Caco-2 (cell line): Measurements from ENCODE around the gene TRPM1. TPM values are rescaled to one million over a fixed set of nuclear protein-coding genes. Genes with fewer than 3 reads are reported as not detected.
"Not testable (repeated sequence)": the region's sequence is repeated elsewhere in the genome, so short reads cannot be mapped to it uniquely, and the experiment has no call there.

ENCODE experiments used
- BruUV-seq: library from RNA; stranded (reverse); fragments of 400-500 nt; replicated peaks from 2 replicates; lab custom pipeline; 2021; lab: Mats Ljungman, UMichigan
- CTCF ChIA-PET: fragments of 300-600 bp; sonication (Branson Sonifier 250); formaldehyde crosslinking; loops from one replicate; lab custom pipeline; 2022; ENCODE audit warnings: antibody characterized with exemption; lab: Charles Lee
- POLR2A ChIA-PET: fragments of 300-600 bp; sonication (Branson Sonifier 250); formaldehyde crosslinking; loops from one replicate; lab custom pipeline; 2022; ENCODE audit warnings: antibody characterized with exemption; lab: Charles Lee
- DNase-seq, 2 experiments: peaks; one replicate each; pipeline versions ENCODE4 v3.0.0 to v3.0.0-alpha.2; 2020 to 2022
- H3K27me3 ChIP-seq: replicated peaks from 2 replicates; pipeline ENCODE4 v1.6.0; 2011; ENCODE audit warnings: low read length; ENCODE audit not compliant: control insufficient read depth, insufficient read depth
- H3K36me3 ChIP-seq: 2 replicates; pipeline ENCODE4 v1.5.1; 2011; ENCODE audit warnings: low read length; ENCODE audit not compliant: control insufficient read depth, insufficient read depth
- H3K4me1 ChIP-seq: fragments of 250-450 bp; sonication (Bioruptor Pico); 2 replicates; pipeline ENCODE4 v1.5.1; 2020; ENCODE audit warnings: mild to moderate bottlenecking
- H3K4me3 ChIP-seq: 2 replicates; pipeline ENCODE4 v1.5.1; 2011; ENCODE audit warnings: low read depth, mild to moderate bottlenecking, control low read depth, low read length
- H3K9me3 ChIP-seq: fragments of 250-450 bp; sonication (Bioruptor Pico); 2 replicates; pipeline ENCODE4 v1.5.1; 2020; ENCODE audit warnings: mild to moderate bottlenecking, moderate library complexity
- H3K27ac Mint-ChIP-seq: one replicate; pipeline ENCODE4 v1.8.0; 2022; ENCODE audit warnings: mixed read lengths; ENCODE audit not compliant: unreplicated experiment
- H3K27me3 Mint-ChIP-seq: one replicate; pipeline ENCODE4 v1.8.0; 2022; ENCODE audit warnings: mixed read lengths; ENCODE audit not compliant: insufficient read depth, unreplicated experiment
- H3K36me3 Mint-ChIP-seq: one replicate; pipeline ENCODE4 v1.8.0; 2022; ENCODE audit warnings: mild to moderate bottlenecking, mixed read lengths; ENCODE audit not compliant: insufficient read depth, unreplicated experiment
- H3K4me1 Mint-ChIP-seq: one replicate; pipeline ENCODE4 v1.8.0; 2022; ENCODE audit warnings: low read depth, mixed read lengths; ENCODE audit not compliant: unreplicated experiment
- H3K4me3 Mint-ChIP-seq: one replicate; pipeline ENCODE4 v1.8.0; 2022; ENCODE audit warnings: mild to moderate bottlenecking, moderate library complexity, mixed read lengths; ENCODE audit not compliant: unreplicated experiment
- H3K9me3 Mint-ChIP-seq: one replicate; pipeline ENCODE4 v1.8.0; 2022; ENCODE audit warnings: mixed read lengths; ENCODE audit not compliant: unreplicated experiment
- CTCF ChIP-seq, 2 experiments: fragments of 200-600 bp in 1 of 2; IDR thresholded peaks; 1 replicate in 1 of 2; 2 replicates in 1 of 2; pipeline versions ENCODE4 v1.5.1 to v1.8.0; 2011 to 2022; ENCODE audit warnings: antibody characterized with exemption in 1 of 2, control low read depth in 1 of 2, inconsistent platforms in 1 of 2, low read depth in 1 of 2, low read length in 1 of 2, mild to moderate bottlenecking in 1 of 2, moderate library complexity in 1 of 2; ENCODE audit not compliant: insufficient read depth in 1 of 2, severe bottlenecking in 1 of 2, unreplicated experiment in 1 of 2
- intact Hi-C: fragments of 100-400 bp; cut with micrococcal nuclease; formaldehyde crosslinking; loops from one replicate; pipeline ENCODE4 v1.10.0; 2022; ENCODE audit not compliant: unreplicated experiment
- total RNA-seq: library from RNA; stranded (reverse); gene quantifications from 2 replicates; pipeline ENCODE4 v1.2.3, GENCODE V29; 2022

TRPM1 gene
- total RNA-seq, 1 experiment from 2014 or later, result not detected

DNA sequence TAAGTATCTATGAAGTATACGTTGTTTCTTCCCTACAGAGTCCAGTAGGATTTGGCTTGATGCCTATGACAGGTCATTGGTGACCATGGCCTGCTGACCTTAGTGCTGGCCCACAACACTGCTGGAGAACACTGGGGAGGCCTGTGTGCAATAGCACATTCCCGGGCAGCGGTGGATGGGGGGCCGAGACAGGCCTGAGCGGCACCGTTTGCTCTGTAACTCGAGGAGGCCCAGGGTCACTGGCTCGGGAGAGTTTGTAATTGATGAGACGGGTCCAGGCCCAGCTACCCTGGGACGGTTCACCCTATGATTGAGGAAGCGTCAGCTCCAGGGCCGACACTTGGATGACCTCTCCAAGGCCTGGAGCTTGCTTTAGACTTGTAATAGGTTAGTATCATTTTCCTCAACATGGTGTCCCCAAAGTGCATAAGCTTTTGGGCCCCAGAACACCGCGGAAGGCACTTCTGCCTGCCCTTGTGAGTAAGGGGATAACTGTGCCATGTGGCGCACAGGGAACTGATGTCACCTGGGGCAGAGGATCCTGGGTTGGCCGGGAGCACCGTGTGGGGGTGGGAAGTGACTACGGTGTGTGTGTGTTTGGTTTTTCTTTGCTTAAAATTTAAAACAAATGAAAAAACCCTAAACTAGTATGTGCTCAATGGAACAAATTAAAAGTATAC, 12.0 kb downstream of the TRPM1 start:
- no peak overlapping the region for H3K4me3 Mint-ChIP-seq
- H3K4me3 ChIP-seq, result no peak overlapping the region
- BruUV-seq, result no TSS peak
- H3K9me3 ChIP-seq, result 0 out of 2 replicates have a peak, but pooled peaks cover 6% of the 10 kb centered on the region
- H3K27ac Mint-ChIP-seq, result no peak overlapping the region
- intact Hi-C loops, result no loop called here
- no peak for TF ChIP-seq CTCF (IDR thresholded peaks at IDR 0.05; ENCODE audit: insufficient read depth in 1 of 2, low read depth in 1 of 2, low read length in 1 of 2, severe bottlenecking in 1 of 2, unreplicated experiment in 1 of 2)
- 0 out of 2 replicates have a peak, but pooled peaks cover 3% of the 10 kb centered on the region for H3K4me1 ChIP-seq
- H3K27me3 ChIP-seq, result no peaks in the 10 kb centered on the region
- no peaks in the 10 kb centered on the region for H3K36me3 Mint-ChIP-seq
- H3K36me3 ChIP-seq, result no peaks in the 10 kb centered on the region
- POLR2A ChIA-PET, result no interaction called here
- no peaks in the 10 kb centered on the region for H3K27me3 Mint-ChIP-seq
- H3K4me1 Mint-ChIP-seq, result no peaks in the 10 kb centered on the region
- CTCF ChIA-PET, result no interaction called here
- no peaks in the 10 kb centered on the region for H3K9me3 Mint-ChIP-seq
- DNase-seq, result no peak

DNA sequence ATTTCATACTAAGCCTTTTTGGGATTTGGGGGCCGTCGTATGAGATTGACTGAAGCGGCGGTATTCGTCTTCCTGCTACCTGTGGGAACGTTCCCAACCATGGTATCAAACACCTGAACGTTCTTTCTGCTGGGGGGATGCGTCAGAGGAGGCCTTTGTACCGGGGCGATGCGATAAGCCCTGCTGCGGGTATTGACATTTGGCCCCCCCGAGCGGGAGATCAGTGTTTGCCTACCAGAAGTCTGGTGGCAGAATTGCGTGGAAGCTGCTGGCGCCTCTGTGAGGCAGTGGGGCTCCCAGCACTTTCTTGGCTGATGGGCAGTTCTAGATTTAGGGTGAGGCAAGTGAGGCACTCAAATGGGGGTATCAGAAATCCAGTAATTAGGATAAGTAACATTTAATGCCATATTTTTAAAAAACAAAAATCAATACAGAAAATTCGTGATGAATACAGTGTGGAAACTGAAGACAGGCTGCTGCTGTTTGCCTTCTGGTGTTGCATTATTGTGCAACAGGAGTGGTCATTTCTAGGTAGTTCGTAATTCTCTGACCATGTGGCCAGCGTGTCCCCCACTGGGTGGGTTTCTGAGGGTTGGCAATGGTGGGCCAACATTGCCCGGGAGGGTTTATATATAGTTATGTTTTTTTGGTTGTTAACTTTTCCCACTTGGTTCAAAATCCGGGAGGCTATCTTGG, 12.7 kb downstream of the TRPM1 start:
- no peak overlapping the region for H3K4me3 ChIP-seq
- TF ChIP-seq CTCF (IDR thresholded peaks at IDR 0.05; ENCODE audit: insufficient read depth in 1 of 2, low read depth in 1 of 2, low read length in 1 of 2, severe bottlenecking in 1 of 2, unreplicated experiment in 1 of 2), result no peak
- no peaks in the 10 kb centered on the region for H3K4me1 Mint-ChIP-seq
- no peaks in the 10 kb centered on the region for H3K36me3 Mint-ChIP-seq
- H3K27ac Mint-ChIP-seq, result no peak overlapping the region
- no peaks in the 10 kb centered on the region for H3K27me3 Mint-ChIP-seq
- CTCF ChIA-PET, result interaction anchor here (0.6 kb wide), 1 partner anchor 332 kb away, joined by 3 read pairs; no protein-coding TSS in a partner anchor
- 0 out of 2 replicates have a peak, but pooled peaks cover 3% of the 10 kb centered on the region for H3K4me1 ChIP-seq
- intact Hi-C loops, result no loop called here
- H3K9me3 ChIP-seq, result 0 out of 2 replicates have a peak, but pooled peaks cover 3% of the 10 kb centered on the region
- POLR2A ChIA-PET, result no interaction called here
- no TSS peak for BruUV-seq
- no peak overlapping the region for H3K4me3 Mint-ChIP-seq
- H3K27me3 ChIP-seq, result no peaks in the 10 kb centered on the region
- DNase-seq, result no peak
- no peaks in the 10 kb centered on the region for H3K9me3 Mint-ChIP-seq
- H3K36me3 ChIP-seq, result no peaks in the 10 kb centered on the region

DNA sequence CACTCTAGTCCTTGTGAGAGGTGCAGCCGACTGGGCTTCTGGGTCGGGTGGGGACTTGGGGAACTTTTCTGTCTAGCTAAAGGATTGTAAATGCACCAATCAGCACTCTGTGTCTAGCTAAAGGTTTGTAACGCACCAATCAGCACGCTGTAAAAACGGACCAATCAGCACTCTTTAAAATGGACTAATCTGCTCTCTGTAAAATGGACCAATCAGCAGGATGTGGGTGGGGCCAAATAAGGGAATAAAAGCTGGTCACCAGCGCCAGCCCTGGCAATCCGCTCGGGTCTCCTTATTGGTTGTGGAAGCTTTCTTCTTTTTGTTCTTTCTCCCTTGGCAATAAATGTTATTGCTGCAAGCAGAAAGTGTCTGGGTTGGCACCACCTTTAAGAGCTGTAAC, 13.5 kb downstream of the TRPM1 start:
- H3K27me3 Mint-ChIP-seq, H3K9me3 ChIP-seq, H3K4me3 Mint-ChIP-seq, POLR2A ChIA-PET, H3K27me3 ChIP-seq, H3K4me1 Mint-ChIP-seq, H3K4me1 ChIP-seq, intact Hi-C loops, H3K9me3 Mint-ChIP-seq, H3K36me3 ChIP-seq, H3K27ac Mint-ChIP-seq, H3K36me3 Mint-ChIP-seq, H3K4me3 ChIP-seq, DNase-seq, BruUV-seq: not testable (repeated sequence)
- CTCF ChIA-PET, result interaction anchor here (0.6 kb wide), 1 partner anchor 333 kb away, joined by 3 read pairs; no protein-coding TSS in a partner anchor
